Parathyroid adenoma (tissue), 2 donors: ENCODE data around the gene SCARB1.
"Not testable (repeated sequence)": the region's sequence is repeated elsewhere in the genome, so short reads cannot be mapped to it uniquely, and the experiment has no call there.

Experiments used
- H2AFZ ChIP-seq: fragments of 300-600 bp; sonication (generic); one replicate; pipeline ENCODE4 v1.7.0; 2017; ENCODE audit warnings: antibody characterized with exemption, mild to moderate bottlenecking
- H3K27ac ChIP-seq: fragments of 300-600 bp; sonication (generic); one replicate; pipeline ENCODE4 v1.7.0; 2017
- H3K27me3 ChIP-seq: fragments of 300-600 bp; sonication (generic); one replicate; pipeline ENCODE4 v1.7.0; 2017; ENCODE audit warnings: low read length; ENCODE audit not compliant: control insufficient read depth, insufficient read depth
- H3K36me3 ChIP-seq: fragments of 300-600 bp; sonication (generic); one replicate; pipeline ENCODE4 v1.7.0; 2017; ENCODE audit warnings: low read length; ENCODE audit not compliant: control insufficient read depth, insufficient read depth
- H3K4me1 ChIP-seq: fragments of 300-600 bp; sonication (generic); one replicate; pipeline ENCODE4 v1.7.0; 2017; ENCODE audit warnings: control low read depth
- H3K4me2 ChIP-seq: fragments of 300-600 bp; sonication (generic); one replicate; pipeline ENCODE4 v1.7.0; 2017; ENCODE audit warnings: low read length
- H3K4me3 ChIP-seq: fragments of 300-600 bp; sonication (generic); one replicate; pipeline ENCODE4 v1.7.0; 2017; ENCODE audit warnings: low read depth, low read length
- H3K79me2 ChIP-seq: fragments of 300-600 bp; sonication (generic); one replicate; pipeline ENCODE4 v1.7.0; 2017; ENCODE audit warnings: control low read depth
- H3K9ac ChIP-seq: fragments of 300-600 bp; sonication (generic); one replicate; pipeline ENCODE4 v1.7.0; 2017; ENCODE audit warnings: mild to moderate bottlenecking
- H3K9me3 ChIP-seq: fragments of 300-600 bp; sonication (generic); one replicate; pipeline ENCODE4 v1.7.0; 2017; ENCODE audit warnings: low read length; ENCODE audit not compliant: control insufficient read depth
- CTCF ChIP-seq: fragments of 300-600 bp; sonication (generic); IDR thresholded peaks from one replicate; pipeline ENCODE4 v1.7.0; 2017; ENCODE audit warnings: antibody characterized with exemption, mild to moderate bottlenecking
- donor health status: primary hyperparathyroidism.

Gene SCARB1

DNA sequence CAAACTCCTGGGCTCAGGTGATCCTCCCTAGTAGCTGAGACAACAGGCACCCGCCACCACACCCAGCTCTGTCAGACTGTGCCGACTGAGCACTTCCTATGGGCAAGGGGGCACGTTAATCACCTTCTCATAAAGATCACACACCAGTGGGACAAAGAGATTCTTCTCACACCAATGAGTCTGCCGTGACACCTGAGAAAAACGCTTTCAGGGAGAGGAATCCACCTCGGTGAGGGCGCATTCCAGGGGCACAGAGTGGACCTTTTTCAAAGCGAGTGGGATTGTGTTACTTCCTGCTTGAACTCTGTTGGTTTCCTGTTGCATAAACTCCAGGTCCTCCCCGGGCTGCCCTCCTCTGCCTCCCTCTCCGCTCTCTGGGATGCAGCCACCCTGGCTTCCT is 17.5 kb upstream of the SCARB1 start:
- TF ChIP-seq CTCF, result no peak
- Histone ChIP-seq H2AFZ (no peak overlapping the region), H3K9me3 (no peaks in the 10 kb centered on the region), H3K27me3 (no peaks in the 10 kb centered on the region), H3K4me3 (no peak overlapping the region), H3K9ac (no peak overlapping the region), H3K4me1 (no peaks in the 10 kb centered on the region), H3K4me2 (no peak overlapping the region), H3K79me2 (no peaks in the 10 kb centered on the region), H3K36me3 (no peaks in the 10 kb centered on the region), H3K27ac (no peak overlapping the region)

DNA sequence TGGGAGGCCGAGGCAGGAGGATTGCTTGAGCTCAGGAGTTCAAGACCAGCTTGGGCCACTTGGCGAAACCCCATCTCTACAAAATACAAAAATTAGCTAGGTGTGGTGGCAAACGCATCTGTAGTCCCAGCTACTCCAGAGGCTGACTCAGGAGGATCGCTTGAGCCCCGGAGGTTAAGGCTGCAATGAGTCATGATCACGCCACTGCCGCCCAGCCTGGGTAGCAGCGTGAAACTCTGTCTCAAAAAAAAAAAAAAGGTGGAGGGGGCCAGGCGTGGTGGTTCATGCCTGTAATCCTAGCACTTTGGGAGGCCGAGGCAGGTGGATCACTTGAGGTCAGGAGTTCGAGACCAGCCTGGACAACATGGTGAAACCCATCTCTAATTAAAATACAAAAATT is 16.7 kb upstream of the SCARB1 start:
- not testable (repeated sequence) for H3K27me3 ChIP-seq, H3K27ac ChIP-seq, H3K4me2 ChIP-seq

DNA sequence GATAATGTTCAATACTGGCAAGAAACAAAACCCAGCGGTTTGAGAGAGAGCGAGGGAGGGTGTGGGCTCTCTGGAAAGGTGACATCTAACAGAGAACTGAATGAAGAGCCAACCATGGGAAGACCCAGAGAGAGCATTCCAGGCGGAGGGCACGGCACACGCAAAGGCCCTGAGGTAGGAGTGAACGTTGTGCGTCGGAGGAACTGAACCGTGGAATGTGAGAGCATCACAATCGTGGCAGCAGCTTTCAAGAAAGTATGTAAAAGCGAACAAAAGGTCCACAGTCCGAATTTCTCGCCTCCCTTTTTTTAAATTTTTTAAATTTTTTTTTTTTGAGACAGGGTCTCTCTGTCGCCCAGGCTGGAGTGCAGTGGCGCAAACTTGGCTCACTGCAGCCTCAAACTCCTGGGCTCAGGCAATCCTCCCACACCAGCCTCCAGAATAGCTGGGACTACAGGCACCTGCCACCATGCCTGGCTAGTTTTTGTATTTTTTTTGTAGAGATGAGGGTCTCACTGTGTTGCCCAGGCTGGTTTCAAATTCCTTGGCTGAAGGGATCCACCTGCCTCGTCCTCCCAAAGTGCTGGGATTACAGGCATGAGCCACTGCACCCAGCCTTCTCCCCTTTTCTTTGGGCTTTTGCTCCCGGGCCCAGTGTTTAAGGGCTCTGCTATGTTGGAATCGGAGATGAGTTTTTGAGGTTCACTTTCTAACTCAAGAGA is 15.3 kb upstream of the SCARB1 start:
- H3K9ac ChIP-seq, result no peak overlapping the region
- no peak overlapping the region for H3K4me2 ChIP-seq
- no peak for TF ChIP-seq CTCF
- no peak overlapping the region for H3K27ac ChIP-seq
- H3K4me1 ChIP-seq, result no peaks in the 10 kb centered on the region
- H2AFZ ChIP-seq, result no peak overlapping the region
- no peaks in the 10 kb centered on the region for H3K79me2 ChIP-seq
- no peak overlapping the region for H3K4me3 ChIP-seq
- no peaks in the 10 kb centered on the region for H3K36me3 ChIP-seq
- no peaks in the 10 kb centered on the region for H3K27me3 ChIP-seq
- no peaks in the 10 kb centered on the region for H3K9me3 ChIP-seq

More for the DNA sequence above, 16.7 kb upstream of the SCARB1 start:
- not testable (repeated sequence) for H3K4me3 ChIP-seq, H2AFZ ChIP-seq, H3K9me3 ChIP-seq, H3K79me2 ChIP-seq, H3K4me1 ChIP-seq, H3K36me3 ChIP-seq, H3K9ac ChIP-seq

GRCh38 chr12:124877423-124877822 is 13.8 kb upstream of the SCARB1 start:
- Histone ChIP-seq H3K4me3 (no peak overlapping the region), H3K79me2 (no peaks in the 10 kb centered on the region), H3K27me3 (no peaks in the 10 kb centered on the region), H3K27ac (no peak overlapping the region), H3K4me1 (no peaks in the 10 kb centered on the region), H2AFZ (no peak overlapping the region), H3K9me3 (no peaks in the 10 kb centered on the region), H3K9ac (no peak overlapping the region), H3K36me3 (no peaks in the 10 kb centered on the region), H3K4me2 (no peak overlapping the region)
- no peak for TF ChIP-seq CTCF

DNA sequence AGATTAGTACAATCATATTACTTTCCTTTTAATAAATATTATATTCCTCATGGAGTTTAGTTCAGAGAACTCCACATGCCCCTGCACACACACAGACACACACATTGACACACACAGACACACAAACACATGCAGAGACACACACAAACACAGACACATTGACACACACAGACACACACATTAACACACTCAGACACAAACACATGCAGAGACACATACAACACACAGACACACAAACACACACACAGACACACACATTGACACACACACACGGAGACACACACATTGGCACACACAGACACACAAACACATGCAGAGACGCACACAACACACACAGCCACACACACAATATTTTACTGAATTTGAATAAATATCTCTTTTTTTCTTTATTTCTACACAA is 12.5 kb upstream of the SCARB1 start:
- no peak overlapping the region for H2AFZ ChIP-seq
- no peaks in the 10 kb centered on the region for H3K4me1 ChIP-seq
- no peak for TF ChIP-seq CTCF
- H3K27ac ChIP-seq, result no peak overlapping the region
- no peak overlapping the region for H3K4me3 ChIP-seq
- H3K9ac ChIP-seq, result no peak overlapping the region
- no peak overlapping the region for H3K4me2 ChIP-seq
- no peaks in the 10 kb centered on the region for H3K9me3 ChIP-seq
- H3K36me3 ChIP-seq, result no peaks in the 10 kb centered on the region
- H3K79me2 ChIP-seq, result no peaks in the 10 kb centered on the region
- H3K27me3 ChIP-seq, result no peaks in the 10 kb centered on the region
